Measurements from ENCODE around the gene TBC1D14. TPM values are rescaled to one million over a fixed set of nuclear protein-coding genes. Genes with fewer than 3 reads are reported as not detected.
A peak's percentile ranks its signal among the peaks of the same experiment; 100 is the strongest.

Gene TBC1D14
- total RNA-seq, 1 experiment from 2014 or later, result 35.2 TPM

GRCh38 chr4:7041246-7041645 is 131.6 kb downstream of the TBC1D14 start:
- no peak overlapping the region for H3K27ac ChIP-seq (ENCODE audit: low read length)
- H3K27me3 ChIP-seq (ENCODE audit: low read length), result no peaks in the 10 kb centered on the region
- H3K36me3 ChIP-seq (ENCODE audit: insufficient read depth, low read length), result no peaks in the 10 kb centered on the region
- H3K4me2 ChIP-seq (ENCODE audit: low read depth, low read length, poor library complexity, severe bottlenecking), result no peak overlapping the region
- H3K4me1 ChIP-seq (ENCODE audit: low read length), result peaks cover 29% of the 10 kb centered on the region
- H3K9ac ChIP-seq (ENCODE audit: low read length), result no peak overlapping the region
- peaks cover 28% of the 10 kb centered on the region for H3K79me2 ChIP-seq (ENCODE audit: low read length)
- H3K4me3 ChIP-seq (ENCODE audit: low read length), result no peak overlapping the region
- H3K9me2 ChIP-seq (replicated peaks; ENCODE audit: insufficient read depth, low read length), result no peaks in the 10 kb centered on the region
- H4K20me1 ChIP-seq (ENCODE audit: insufficient read depth, low read depth, low read length), result peaks cover 2% of the 10 kb centered on the region; the same call in 1 of the 2 replicates
- H3K9me3 ChIP-seq (ENCODE audit: low read length), result no peaks in the 10 kb centered on the region
- DNase-seq, result no peak
- no peak overlapping the region for H2AFZ ChIP-seq (ENCODE audit: low read length)

DNA sequence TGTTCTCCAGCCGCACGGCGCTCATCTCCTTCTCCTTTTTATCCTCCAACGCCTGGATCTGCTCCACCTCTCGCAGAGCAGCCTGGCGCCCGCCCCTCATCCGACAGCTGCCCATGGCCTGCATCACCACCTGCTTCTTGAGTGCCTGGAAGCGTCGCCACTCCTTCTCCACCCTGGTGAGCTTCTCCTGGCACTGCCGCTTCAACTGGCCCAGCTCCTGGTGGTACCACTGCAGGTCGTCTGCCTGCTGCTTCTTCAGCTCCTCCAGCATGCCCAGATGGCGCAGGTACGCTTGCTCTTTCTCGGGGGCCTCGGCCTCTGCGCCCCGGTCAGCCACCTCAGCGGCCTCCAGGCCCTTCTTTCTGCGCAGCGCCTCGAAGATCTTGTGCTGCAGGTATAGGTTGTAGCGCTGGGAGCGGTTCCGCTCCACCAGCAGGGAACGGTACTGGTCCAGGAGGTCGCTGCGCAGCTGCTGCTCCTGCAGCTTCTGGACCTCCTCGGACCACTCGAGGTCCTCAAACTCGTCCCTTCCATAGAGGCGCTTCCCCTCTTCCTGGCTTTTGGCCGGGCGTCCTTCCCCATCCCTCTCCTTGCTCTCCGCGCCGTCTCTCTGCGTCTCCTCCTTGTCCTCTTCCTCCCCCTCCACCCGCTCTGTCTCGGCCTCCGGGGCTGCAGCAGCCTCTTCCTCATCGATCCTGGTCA is 132.3 kb downstream of the TBC1D14 start:
- peak overlapping the region; percentile 98 for H3K4me2 ChIP-seq (ENCODE audit: low read depth, low read length, poor library complexity, severe bottlenecking)
- no peaks in the 10 kb centered on the region for H3K27me3 ChIP-seq (ENCODE audit: low read length)
- peaks cover 35% of the 10 kb centered on the region for H3K79me2 ChIP-seq (ENCODE audit: low read length)
- no peaks in the 10 kb centered on the region for H3K36me3 ChIP-seq (ENCODE audit: insufficient read depth, low read length)
- H3K9me2 ChIP-seq (replicated peaks; ENCODE audit: insufficient read depth, low read length), result no peaks in the 10 kb centered on the region
- peaks cover 9% of the 10 kb centered on the region for H4K20me1 ChIP-seq (ENCODE audit: insufficient read depth, low read depth, low read length)
- no peak overlapping the region for H3K27ac ChIP-seq (ENCODE audit: low read length)
- DNase-seq, result no peak
- H3K9me3 ChIP-seq (ENCODE audit: low read length), result no peaks in the 10 kb centered on the region
- peak overlapping the region; percentile 66 for H3K9ac ChIP-seq (ENCODE audit: low read length)
- H3K4me1 ChIP-seq (ENCODE audit: low read length), result peaks cover 36% of the 10 kb centered on the region
- peak overlapping the region; percentile 80 for H3K4me3 ChIP-seq (ENCODE audit: low read length)
- peak overlapping the region; percentile 80 for H2AFZ ChIP-seq (ENCODE audit: low read length)

DNA sequence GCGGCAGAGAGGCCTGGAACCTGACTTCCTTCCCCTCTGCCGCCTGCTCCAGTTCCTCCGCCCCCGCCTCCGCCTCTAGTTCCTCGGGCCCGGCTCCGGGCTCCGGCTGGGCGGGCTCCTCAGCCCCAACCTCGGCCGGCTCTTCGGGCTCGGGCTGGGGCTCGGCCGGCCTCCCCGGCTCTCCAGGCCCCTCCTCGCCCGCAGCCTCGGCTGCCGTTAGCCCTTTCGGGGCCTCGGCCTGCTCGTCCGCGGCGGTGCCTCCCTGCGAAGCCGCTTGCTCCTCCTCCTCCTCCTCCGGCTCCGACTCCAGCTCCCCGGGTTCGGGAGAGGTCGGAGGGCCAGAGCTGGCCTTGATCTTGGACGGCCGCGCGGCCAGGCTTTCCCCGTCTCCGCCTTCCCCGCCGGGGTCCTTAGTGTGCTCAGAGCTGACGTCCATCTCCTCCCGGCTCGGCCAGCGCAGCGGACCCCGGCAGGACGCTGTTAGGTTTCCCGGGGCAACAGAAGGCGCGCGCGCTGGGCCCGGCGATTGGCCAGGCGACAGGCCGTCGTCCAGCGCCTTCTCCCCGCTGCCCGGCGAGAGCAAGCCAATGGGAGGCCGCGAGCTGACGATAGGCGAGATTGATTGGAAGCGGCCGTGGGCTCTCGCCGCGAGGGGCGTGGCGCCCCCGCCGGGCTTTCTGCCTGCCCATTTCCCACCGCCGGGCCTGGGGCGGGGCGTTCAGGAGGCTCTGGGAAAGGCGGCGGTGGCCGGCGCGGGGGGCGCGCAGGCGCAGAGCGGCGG is 133.1 kb downstream of the TBC1D14 start:
- H3K4me3 ChIP-seq (ENCODE audit: low read length), result peak overlapping the region; percentile 80
- DNase-seq, result peak; percentile 98

GRCh38 chr4:7043284-7044136 is 133.9 kb downstream of the TBC1D14 start, which contains the start of gene TADA2B:
TADA2B (plus strand) TSS chr4:7043372; CDS start chr4:7043580, 208 bp downstream.
- peak within 1 kb of the TSS; percentile 94 for H3K4me3 ChIP-seq (ENCODE audit: low read length)
- H3K79me2 ChIP-seq (ENCODE audit: low read length), result peaks cover 50% of the 10 kb centered on the region
- peak; percentile 83 for DNase-seq
- peak within 1 kb of the TSS; percentile 98 for H3K4me2 ChIP-seq (ENCODE audit: low read depth, low read length, poor library complexity, severe bottlenecking)
- H3K4me1 ChIP-seq (ENCODE audit: low read length), result peaks cover 42% of the 10 kb centered on the region
- peaks cover 15% of the 10 kb centered on the region for H4K20me1 ChIP-seq (ENCODE audit: insufficient read depth, low read depth, low read length)
- no peaks in the 10 kb centered on the region for H3K9me3 ChIP-seq (ENCODE audit: low read length)
- H3K9me2 ChIP-seq (replicated peaks; ENCODE audit: insufficient read depth, low read length), result no peaks in the 10 kb centered on the region
- H3K27me3 ChIP-seq (ENCODE audit: low read length), result no peaks in the 10 kb centered on the region
- H2AFZ ChIP-seq (ENCODE audit: low read length), result peak within 1 kb of the TSS; percentile 92
- 0 out of 2 replicates have a peak, but pooled peaks cover under 1% of the 10 kb centered on the region for H3K36me3 ChIP-seq (ENCODE audit: insufficient read depth, low read length)
- H3K27ac ChIP-seq (ENCODE audit: low read length), result peak within 1 kb of the TSS; percentile 52
- peak within 1 kb of the TSS; percentile 98 for H3K9ac ChIP-seq (ENCODE audit: low read length)

More for the DNA sequence above, 133.1 kb downstream of the TBC1D14 start:
- Histone ChIP-seq H3K27me3 (ENCODE audit: low read length) (no peaks in the 10 kb centered on the region), H3K9me3 (ENCODE audit: low read length) (no peaks in the 10 kb centered on the region), H4K20me1 (ENCODE audit: insufficient read depth, low read depth, low read length) (peaks cover 15% of the 10 kb centered on the region), H3K9me2 (replicated peaks; ENCODE audit: insufficient read depth, low read length) (no peaks in the 10 kb centered on the region), H3K36me3 (ENCODE audit: insufficient read depth, low read length) (no peaks in the 10 kb centered on the region), H3K27ac (ENCODE audit: low read length) (no peak overlapping the region), H2AFZ (ENCODE audit: low read length) (peak overlapping the region; percentile 80), H3K9ac (ENCODE audit: low read length) (peak overlapping the region; percentile 66), H3K79me2 (ENCODE audit: low read length) (peaks cover 42% of the 10 kb centered on the region), H3K4me2 (ENCODE audit: low read depth, low read length, poor library complexity, severe bottlenecking) (peak overlapping the region; percentile 98), H3K4me1 (ENCODE audit: low read length) (peaks cover 42% of the 10 kb centered on the region)

DNA sequence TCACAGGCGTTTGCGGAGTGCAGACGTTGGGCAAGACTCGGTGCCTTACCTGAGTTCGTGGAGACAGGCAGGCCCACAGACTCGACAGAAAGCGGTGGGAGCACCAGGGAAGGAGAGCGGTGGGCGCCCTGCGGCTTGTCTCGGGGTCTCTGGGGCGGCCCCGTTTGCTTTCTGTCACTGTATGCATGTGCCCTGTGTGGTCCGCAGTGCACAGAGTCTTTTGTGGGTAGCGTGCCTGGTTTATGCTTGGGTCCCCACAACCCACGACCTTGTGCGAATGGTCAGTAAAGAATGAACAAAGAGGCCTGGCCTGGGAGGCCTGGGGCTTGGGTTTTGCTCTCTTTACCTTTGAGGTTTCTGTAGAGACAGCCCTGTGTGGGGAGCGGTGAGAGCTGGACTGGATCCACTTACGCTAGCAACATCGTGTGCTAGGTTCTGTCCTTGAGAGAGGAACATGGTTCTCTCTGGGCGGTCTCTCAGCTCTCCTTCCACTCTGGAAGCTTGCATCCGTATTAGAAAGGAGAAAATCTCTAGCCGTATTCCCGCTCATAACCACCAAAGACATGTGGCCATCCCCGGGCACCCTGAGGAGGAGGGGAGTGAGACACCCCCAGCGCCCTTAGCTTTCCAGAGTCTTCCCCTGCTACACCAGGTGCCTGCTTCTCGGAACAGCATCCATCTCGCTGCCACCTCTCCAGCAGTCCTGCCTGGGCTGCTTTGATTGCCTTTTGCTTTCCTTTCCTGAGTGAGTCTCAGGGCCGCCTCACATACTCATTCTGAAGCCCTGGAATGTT is 134.7 kb downstream of the TBC1D14 start:
- H3K36me3 ChIP-seq (ENCODE audit: insufficient read depth, low read length), result 0 out of 2 replicates have a peak, but pooled peaks cover 3% of the 10 kb centered on the region
- peak overlapping the region; percentile 79 for H3K27ac ChIP-seq (ENCODE audit: low read length)
- H3K9me3 ChIP-seq (ENCODE audit: low read length), result no peaks in the 10 kb centered on the region
- no peaks in the 10 kb centered on the region for H3K27me3 ChIP-seq (ENCODE audit: low read length)
- H3K79me2 ChIP-seq (ENCODE audit: low read length), result peaks cover 58% of the 10 kb centered on the region
- peak; percentile 70 for DNase-seq
- peak overlapping the region; percentile 75 for H3K4me2 ChIP-seq (ENCODE audit: low read depth, low read length, poor library complexity, severe bottlenecking)
- H3K9me2 ChIP-seq (replicated peaks; ENCODE audit: insufficient read depth, low read length), result no peaks in the 10 kb centered on the region
- peak overlapping the region; percentile 98 for H3K9ac ChIP-seq (ENCODE audit: low read length)
- H2AFZ ChIP-seq (ENCODE audit: low read length), result no peak overlapping the region; the same call in 1 of the 2 replicates
- H3K4me1 ChIP-seq (ENCODE audit: low read length), result peaks cover 42% of the 10 kb centered on the region
- peaks cover 16% of the 10 kb centered on the region for H4K20me1 ChIP-seq (ENCODE audit: insufficient read depth, low read depth, low read length)
- H3K4me3 ChIP-seq (ENCODE audit: low read length), result peak overlapping the region; percentile 94

DNA sequence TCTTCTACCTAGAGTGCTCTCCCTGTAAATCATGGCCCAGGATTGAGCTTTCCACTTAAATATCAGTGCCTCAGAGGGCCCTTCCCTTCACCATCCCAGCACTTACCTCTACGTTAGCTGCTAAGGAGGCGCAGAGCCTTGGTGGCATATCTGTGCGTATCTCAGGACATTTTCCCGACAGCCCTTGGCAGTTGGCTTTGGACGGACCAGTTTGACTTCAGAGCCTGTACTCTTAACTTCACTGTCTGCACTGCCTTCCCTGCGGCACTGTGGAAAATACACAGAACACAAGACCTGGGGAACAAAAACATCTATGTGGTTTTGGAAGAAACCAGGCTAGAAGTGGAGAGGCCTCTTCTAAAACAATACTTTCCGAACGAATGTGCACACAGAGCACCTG is 135.9 kb downstream of the TBC1D14 start:
- Histone ChIP-seq H3K9me3 (ENCODE audit: low read length) (no peaks in the 10 kb centered on the region), H3K4me2 (ENCODE audit: low read depth, low read length, poor library complexity, severe bottlenecking) (peak overlapping the region; percentile 75), H3K9me2 (replicated peaks; ENCODE audit: insufficient read depth, low read length) (no peaks in the 10 kb centered on the region), H3K79me2 (ENCODE audit: low read length) (peaks cover 70% of the 10 kb centered on the region), H4K20me1 (ENCODE audit: insufficient read depth, low read depth, low read length) (peaks cover 24% of the 10 kb centered on the region), H3K27ac (ENCODE audit: low read length) (peak overlapping the region; percentile 79), H3K9ac (ENCODE audit: low read length) (peak overlapping the region; percentile 98), H3K36me3 (ENCODE audit: insufficient read depth, low read length) (0 out of 2 replicates have a peak, but pooled peaks cover 3% of the 10 kb centered on the region), H3K4me1 (ENCODE audit: low read length) (peaks cover 42% of the 10 kb centered on the region), H3K27me3 (ENCODE audit: low read length) (no peaks in the 10 kb centered on the region), H2AFZ (ENCODE audit: low read length) (no peak overlapping the region), H3K4me3 (ENCODE audit: low read length) (peak overlapping the region; percentile 94)
- no peak for DNase-seq

Data from Karpas-422 (cell line).